ENCODE results near the gene STYXL2.
A peak's percentile ranks its signal among the peaks of the same experiment; 100 is the strongest.

Gene STYXL2

GRCh38 chr1:167105271-167106118 lies 11.6 kb downstream of the STYXL2 start:
- DNase-seq (ENCODE audit: insufficient read length, low spot score) (no peak), FAIRE-seq (no peak)

- FAIRE-seq (no peak), DNase-seq (ENCODE audit: insufficient read length, low spot score) (no peak)
These were observed 12.2 kb downstream of the STYXL2 start for GRCh38 chr1:167106119-167106461.

GRCh38 chr1:167107456-167107855 lies 13.6 kb downstream of the STYXL2 start:
- DNase-seq (ENCODE audit: insufficient read length, low spot score) (no peak), FAIRE-seq (peak; percentile 64)

- no peak for DNase-seq (ENCODE audit: insufficient read length, low spot score)
- no peak for FAIRE-seq
These were observed 15.2 kb downstream of the STYXL2 start for GRCh38 chr1:167109125-167109524.

GRCh38 chr1:167110586-167110985 lies 16.7 kb downstream of the STYXL2 start:
- FAIRE-seq (no peak), DNase-seq (ENCODE audit: insufficient read length, low spot score) (no peak)

GRCh38 chr1:167111868-167112709 lies 18.2 kb downstream of the STYXL2 start:
- FAIRE-seq (no peak), DNase-seq (ENCODE audit: insufficient read length, low spot score) (no peak)

- FAIRE-seq (no peak), DNase-seq (ENCODE audit: insufficient read length, low spot score) (no peak)
These were observed 20.9 kb downstream of the STYXL2 start for GRCh38 chr1:167114725-167115124.

GRCh38 chr1:167115655-167116054 lies 21.8 kb downstream of the STYXL2 start:
- DNase-seq (ENCODE audit: insufficient read length, low spot score) (no peak), FAIRE-seq (no peak)

GRCh38 chr1:167116174-167116573 lies 22.3 kb downstream of the STYXL2 start:
- FAIRE-seq (no peak), DNase-seq (ENCODE audit: insufficient read length, low spot score) (no peak)

- no peak for FAIRE-seq
- no peak for DNase-seq (ENCODE audit: insufficient read length, low spot score)
These were observed 23.4 kb downstream of the STYXL2 start for GRCh38 chr1:167117225-167117624.

GRCh38 chr1:167118188-167118587 lies 24.3 kb downstream of the STYXL2 start:
- DNase-seq (ENCODE audit: insufficient read length, low spot score) = no peak
- no peak for FAIRE-seq

- no peak for FAIRE-seq
These were observed 25.8 kb downstream of the STYXL2 start for GRCh38 chr1:167119696-167120095.

GRCh38 chr1:167120899-167121298 lies 27.0 kb downstream of the STYXL2 start:
- DNase-seq (ENCODE audit: insufficient read length, low spot score) (no peak), FAIRE-seq (no peak)

More at GRCh38 chr1:167119696-167120095, 25.8 kb downstream of the STYXL2 start:
- no peak for DNase-seq (ENCODE audit: insufficient read length, low spot score)

- no peak for DNase-seq (ENCODE audit: insufficient read length, low spot score)
- no peak for FAIRE-seq
These were observed 27.7 kb downstream of the STYXL2 start for GRCh38 chr1:167121375-167122120.

- FAIRE-seq (no peak), DNase-seq (ENCODE audit: insufficient read length, low spot score) (no peak)
These were observed 28.2 kb downstream of the STYXL2 start for GRCh38 chr1:167122121-167122480.

- DNase-seq (ENCODE audit: insufficient read length, low spot score) = no peak
- no peak for FAIRE-seq
These were observed 28.7 kb downstream of the STYXL2 start for GRCh38 chr1:167122568-167122967.

GRCh38 chr1:167126317-167126716 lies 32.4 kb downstream of the STYXL2 start:
- DNase-seq (ENCODE audit: insufficient read length, low spot score) (no peak), FAIRE-seq (no peak)

GRCh38 chr1:167126811-167127210 lies 32.9 kb downstream of the STYXL2 start:
- no peak for DNase-seq (ENCODE audit: insufficient read length, low spot score)
- no peak for FAIRE-seq

GRCh38 chr1:167127236-167127635 lies 33.4 kb downstream of the STYXL2 start:
- FAIRE-seq (no peak), DNase-seq (ENCODE audit: insufficient read length, low spot score) (no peak)

GRCh38 chr1:167127661-167128060 lies 33.8 kb downstream of the STYXL2 start:
- no peak for FAIRE-seq
- DNase-seq (ENCODE audit: insufficient read length, low spot score) = no peak
